Stimulated activated CD4-positive, alpha-beta T cell treated with anti-CD3 and anti-CD28 coated beads, TNF-alpha, amount 100 ng/mL, for 48 hours (primary cell): ENCODE measurements around the gene PGAP6.
"Not testable (repeated sequence)": the region's sequence is repeated elsewhere in the genome, so short reads cannot be mapped to it uniquely, and the experiment has no call there.

Experiments
- DNase-seq, 3 donors: peaks; one replicate each; pipeline ENCODE4 v3.0.0-alpha.2; 2020; ENCODE audit warnings: low read depth in 3 of 3

Gene PGAP6

DNA sequence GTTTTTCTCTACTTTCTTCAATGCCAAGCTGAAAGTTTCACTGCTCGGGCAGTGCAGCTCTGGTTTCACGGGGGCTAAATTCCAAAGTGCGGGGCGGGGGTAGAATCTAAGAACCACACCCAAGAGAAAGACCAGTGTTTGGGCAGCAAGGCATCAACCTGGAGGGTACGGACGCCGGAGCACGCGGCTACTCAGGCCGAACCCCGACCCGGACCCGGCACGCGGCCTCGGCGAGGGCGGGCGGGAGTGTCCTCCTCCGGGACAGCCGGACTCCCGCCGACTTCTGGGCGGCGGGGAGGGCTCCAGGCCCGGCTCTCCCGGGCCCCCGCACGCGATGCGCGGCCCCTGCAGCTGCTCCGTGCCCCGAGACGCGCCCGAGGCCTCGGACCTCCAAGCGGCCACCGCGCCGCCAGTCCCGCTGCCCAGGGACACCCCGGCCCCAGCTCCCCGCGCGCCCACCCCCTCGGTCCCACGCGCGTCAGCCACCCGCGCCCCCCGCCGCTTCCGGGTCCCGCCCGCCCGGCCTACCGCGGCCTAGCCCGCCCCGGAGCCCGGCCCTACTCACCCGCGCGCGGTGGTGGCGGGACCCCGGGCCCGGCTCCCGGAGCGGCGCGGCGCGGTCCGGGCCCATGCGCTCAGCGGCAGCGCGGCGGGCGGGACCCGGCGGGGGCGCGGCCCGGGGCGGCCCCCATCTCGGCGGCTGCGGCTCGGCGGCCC, 29.8 kb downstream of the PGAP6 start:
- DNase-seq: no peak

DNA sequence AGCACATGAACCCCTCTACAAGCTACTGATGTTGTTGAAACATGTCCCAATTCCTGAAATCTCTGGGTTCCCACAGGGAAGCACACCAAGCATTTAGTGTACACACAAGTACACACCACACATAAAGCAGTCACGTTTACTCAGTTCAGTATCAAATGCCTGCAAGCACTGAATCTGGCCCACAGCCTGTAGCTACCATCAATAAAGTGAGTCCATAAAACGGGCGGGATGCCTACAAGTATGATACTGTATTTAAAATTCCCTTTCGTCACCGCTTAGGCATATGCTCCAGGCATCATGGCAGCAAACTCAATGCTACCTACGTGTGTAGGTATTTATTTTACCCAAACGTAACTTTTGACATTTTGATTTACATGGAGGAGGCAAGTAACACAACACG, 31.6 kb downstream of the PGAP6 start:
- no peak for DNase-seq

DNA sequence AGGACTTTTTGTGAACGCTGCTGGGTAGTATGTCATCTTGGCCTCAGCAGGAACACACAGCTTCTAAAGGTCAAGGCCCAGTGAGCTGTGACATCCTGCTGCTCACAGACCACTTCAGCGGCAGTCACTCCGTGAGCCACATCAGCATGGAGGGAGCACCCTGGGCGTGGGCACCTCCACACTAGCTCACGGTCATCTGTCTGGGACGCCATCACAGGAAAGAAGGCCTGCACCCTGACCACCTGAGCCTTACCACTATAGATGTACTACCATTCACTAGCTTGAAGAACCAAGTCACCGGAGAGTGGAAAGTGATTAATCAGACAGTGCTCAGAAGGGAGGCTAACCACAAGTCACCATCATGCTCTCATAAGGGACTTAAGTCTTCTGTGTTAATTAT, 32.6 kb downstream of the PGAP6 start:
- no peak for DNase-seq

DNA sequence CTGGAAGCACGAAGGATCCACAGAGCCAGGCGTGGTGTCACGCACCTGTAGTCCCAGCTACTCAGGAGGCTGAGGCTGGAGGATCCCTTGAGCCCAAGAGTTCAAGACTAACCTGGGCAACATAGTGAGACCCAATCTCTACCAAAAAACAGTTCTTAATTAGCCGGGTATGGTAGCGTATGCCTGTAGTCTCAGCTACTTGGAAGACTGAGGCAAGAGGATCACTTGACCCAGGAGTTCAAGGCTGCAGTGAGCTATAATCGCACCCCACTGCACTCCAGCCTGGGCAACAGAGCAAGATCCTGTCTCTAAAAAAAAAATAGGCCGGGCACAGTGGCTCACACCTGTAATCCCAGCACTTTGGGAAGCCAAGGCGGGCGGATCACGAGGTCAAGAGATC, 33.3 kb downstream of the PGAP6 start:
- DNase-seq: not testable (repeated sequence)

DNA sequence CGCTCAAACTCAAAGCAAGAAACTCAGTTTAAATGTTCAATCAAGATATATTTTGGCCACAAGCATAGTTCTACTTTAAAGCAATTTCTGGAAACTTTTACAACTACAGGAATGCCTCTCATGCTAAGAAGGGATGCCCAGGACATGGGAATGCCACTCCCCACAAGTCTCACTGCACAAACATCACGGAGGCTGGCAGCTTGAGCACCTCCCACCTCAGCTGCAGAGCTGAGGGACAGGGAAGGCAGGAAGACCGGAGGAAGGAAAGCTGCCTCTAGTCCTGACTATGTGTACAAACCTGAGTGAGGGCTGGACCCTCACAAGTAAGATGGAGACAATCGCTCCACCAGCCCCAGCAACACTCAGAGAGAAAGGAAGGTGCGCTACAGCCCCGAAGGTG, 34.6 kb downstream of the PGAP6 start:
- no peak for DNase-seq

DNA sequence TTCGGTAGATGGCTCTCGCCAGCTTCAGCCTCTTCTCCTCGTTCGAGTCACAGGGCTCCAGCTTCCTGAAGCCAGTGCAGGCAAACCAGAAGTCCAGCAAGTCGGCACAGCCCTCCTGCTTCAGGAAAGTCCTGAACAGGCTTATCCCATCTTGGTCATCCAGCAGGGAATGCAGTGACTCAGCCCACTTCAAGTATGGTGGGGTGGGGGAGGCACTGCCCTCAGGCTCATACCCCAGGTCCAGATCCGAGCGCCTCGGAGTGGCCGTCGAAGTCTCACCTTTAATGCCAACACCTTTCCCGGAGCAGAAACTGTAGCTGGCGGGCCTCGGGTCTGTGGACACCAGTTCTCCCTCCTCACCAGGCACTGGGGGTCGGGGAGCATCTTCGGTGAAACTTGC, 35.2 kb downstream of the PGAP6 start:
- DNase-seq: no peak

DNA sequence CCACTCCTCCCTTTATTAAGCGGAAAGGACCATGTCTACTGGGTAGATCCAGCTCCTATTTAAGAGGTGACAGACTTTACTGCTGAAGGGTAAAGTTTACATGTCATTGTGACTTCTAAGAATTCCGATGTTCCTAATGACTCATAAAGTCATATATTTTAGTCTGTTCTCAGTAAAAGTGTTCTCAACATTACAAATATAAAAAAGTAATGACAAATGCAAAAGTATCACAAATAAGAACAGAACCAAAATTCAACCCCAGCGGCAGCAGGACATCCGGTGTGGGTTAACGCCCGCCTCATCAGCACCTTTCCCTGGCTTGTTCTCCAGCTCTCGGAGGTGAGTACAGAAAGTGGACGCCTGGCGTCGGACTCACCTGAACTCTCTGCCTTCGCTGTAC, 36.0 kb downstream of the PGAP6 start:
- DNase-seq: no peak

DNA sequence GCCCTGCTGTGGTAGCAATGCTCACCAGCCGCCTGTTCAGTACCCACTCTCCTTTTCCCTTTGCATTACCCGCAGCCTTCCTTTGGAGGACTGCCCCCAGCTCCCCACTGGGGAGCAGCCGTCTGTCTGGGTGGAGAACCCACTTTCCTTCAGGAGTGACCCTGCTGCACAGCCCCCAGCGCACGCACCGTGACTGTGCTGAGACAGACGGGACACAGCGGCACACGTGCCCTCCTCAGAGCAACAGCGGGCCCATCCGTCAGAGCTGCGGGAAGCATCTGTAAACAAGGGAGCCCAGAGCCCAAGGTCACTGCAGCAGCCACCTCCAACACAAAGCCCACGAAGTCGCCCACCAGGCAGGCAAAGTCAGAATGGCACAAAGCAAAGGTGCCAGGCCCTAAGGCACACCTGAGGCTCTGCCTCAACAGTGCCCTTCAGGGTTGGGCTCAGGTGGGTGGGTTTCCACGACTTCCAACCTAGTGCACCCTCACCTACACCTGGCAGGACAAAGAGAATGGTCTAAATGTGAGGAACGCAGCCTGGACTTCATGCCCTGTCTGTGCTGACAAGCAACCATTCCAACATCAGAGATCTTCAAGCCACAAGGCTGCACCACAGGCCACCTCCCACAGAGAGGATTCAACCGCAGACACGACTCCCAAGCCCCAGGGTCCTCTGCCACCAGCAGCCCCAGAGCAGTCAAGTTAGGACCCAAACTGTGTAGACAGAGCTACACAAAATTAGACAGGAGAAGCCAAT, 39.1 kb downstream of the PGAP6 start:
- no peak for DNase-seq

DNA sequence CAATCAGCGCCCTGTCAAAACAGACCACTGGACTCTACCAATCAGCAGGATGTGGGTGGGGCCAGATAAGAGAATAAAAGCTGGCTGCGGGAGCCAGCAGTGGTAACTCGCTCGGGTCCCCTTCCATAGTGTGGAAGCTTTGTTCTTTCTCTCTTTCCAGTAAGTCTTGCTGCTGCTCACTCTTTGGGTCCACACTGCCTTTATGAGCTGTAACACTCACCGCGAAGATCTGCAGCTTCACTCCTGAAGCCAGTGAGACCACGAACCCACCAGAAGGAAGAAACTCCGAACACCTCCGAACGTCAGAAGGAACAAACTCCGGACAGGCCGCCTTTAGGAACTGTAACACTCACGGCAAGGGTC, 39.8 kb downstream of the PGAP6 start:
- not testable (repeated sequence) for DNase-seq

DNA sequence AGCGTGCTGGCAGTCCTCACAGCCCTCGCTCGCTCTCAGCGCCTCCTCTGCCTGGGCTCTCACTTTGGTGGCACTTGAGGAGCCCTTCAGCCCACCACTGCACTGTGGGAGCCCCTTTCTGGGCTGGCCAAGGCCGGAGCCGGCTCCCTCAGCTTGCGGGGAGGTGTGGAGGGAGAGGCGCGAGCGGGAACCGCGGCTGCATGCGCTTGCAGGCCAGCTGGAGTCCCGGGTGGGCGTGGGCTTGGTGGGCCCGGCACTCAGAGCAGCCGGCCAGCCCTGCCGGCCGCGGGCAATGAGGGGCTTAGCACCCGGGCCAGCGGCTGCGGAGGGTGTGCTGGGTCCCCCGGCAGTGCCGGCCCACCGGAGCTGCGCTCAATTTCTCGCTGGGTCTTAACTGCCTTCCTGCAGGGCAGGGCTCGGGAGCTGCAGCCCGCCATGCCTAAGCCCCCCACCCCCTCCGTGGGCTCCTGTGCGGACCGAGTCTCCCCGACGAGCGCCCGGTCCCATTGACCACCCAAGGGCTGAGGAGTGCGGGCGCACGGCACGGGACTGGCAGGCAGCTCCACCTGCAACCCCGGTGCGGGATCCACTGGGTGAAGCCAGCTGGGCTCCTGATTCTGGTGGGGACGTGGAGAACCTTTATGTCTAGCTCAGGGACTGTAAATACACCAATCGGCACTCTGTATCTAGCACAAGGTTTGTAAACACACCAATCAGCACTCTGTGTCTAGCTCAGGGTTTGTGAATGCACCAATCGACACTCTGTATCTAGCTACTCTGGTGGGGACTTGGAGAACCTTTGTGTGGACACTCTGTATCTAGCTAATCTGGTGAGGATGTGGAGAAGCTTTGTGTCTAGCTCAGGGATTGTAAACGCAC, 40.4 kb downstream of the PGAP6 start:
- DNase-seq: not testable (repeated sequence)

DNA sequence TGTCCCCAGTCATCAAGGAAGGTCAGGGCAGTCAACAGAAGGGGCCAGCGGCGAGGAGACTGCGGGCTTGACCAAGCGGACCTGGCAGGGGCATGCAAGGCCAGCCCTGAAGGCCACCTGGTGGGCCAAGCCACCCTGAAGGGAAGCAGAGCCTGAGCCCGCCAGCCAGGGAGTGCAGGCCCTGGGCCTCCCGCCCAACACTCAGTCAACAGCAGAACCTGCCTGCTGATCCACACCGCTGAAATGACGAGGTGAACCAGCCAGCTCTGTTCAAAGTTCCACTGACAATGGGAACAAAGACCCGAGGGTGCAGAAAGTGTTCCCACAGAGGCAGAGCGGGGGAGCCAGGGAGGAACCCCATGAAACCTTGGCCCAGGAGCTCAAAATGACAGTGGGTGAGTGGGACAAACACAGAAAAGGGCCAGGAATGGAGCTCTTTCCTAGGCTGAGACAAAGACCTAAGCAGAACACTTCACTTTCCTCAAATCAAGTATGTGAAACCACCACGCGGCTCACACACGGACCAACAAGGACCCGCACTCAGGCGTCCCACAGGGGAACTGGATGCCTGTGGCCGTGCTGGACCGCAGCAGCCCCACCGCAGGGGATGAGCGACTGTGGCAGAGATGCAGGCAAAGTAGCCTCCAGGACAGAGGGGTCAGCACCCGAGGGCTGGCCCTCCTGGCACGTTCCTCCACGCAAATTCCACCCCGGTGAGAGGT, 41.2 kb downstream of the PGAP6 start:
- no peak for DNase-seq

DNA sequence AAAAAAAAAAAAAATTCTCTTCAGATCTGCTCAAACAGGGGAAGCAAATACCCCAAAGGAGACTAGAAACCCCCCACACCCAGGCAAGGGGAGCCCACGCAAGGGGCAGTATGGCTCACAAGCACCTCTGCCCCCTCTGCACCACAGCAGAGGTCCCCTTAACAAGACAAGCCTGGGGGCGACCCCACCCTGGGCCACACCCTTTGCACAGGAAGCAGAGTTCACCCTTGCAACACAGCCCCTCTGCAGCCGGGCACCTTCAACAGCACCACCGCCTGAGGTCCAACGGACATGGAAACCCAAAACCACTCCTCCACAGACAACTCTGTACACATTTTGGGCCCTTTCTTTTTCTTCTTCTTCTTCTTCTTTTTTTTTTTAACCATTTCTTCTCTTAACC, 42.1 kb downstream of the PGAP6 start:
- DNase-seq: no peak

DNA sequence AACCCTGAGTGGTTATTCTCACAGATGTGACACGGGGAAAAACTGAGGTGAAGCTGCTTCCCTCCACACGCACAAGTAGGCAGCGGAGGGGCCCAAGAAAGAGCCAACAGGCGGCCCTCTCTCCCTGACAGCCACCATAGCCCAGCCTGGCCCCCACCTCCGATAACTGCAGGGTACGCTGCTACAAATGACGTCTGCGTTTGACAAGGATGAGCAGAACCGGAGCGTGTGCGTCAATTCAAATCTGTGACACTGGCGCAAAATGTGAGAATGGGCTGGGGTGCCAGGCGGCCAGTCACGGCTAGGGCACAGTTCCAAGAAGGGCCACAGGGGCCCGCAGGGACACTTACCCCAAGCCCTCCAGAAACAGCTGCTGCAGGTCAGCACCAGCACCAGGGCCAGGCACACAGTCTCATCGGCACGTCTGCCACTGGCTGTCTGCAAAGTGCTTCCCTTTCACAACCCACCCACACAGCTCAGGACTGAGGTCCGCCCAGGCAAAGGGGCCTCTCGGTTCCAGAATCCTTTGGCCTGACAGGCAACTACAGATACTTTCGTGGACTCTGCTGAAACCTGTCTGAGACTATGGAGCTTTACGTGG, 43.7 kb downstream of the PGAP6 start:
- DNase-seq: no peak

DNA sequence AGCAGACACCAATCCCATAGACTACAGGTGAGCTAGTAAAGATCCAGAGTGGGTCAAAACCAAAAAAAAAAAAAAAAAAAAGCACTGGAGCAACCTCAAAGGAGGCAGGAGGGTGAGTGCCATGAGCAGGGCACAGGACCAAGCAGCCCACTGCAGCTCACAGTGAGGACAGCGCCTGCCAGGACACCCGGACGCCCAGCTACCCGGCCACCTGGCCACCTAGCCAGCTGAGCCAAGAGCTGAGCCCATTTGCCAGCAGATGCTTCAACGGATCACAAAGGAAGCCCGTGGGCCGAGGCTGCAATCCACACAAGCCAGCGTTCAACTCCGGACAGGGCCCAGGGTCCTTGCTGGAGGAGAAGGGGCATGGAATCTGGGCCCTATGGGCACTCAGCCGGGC, 44.3 kb downstream of the PGAP6 start:
- no peak for DNase-seq

DNA sequence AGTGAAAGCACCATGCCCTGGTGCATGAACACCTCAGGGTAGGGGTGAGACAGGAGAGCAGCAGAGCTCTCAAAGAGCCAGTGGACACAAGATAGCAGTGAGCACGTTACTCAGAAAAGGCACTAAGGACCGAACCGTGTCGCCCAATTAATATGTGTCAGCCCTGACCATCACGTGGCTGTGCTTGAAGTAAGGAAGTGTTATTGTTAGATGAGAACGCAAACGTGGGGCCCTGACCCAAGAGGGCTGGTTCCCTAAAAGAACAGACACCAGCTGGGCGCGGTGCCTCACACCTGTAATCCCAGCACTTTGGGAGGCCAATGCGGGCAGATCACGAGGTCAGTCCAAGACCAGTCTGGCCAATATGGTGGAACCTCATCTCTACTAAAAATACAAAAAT, 45.5 kb downstream of the PGAP6 start:
- DNase-seq: no peak

DNA sequence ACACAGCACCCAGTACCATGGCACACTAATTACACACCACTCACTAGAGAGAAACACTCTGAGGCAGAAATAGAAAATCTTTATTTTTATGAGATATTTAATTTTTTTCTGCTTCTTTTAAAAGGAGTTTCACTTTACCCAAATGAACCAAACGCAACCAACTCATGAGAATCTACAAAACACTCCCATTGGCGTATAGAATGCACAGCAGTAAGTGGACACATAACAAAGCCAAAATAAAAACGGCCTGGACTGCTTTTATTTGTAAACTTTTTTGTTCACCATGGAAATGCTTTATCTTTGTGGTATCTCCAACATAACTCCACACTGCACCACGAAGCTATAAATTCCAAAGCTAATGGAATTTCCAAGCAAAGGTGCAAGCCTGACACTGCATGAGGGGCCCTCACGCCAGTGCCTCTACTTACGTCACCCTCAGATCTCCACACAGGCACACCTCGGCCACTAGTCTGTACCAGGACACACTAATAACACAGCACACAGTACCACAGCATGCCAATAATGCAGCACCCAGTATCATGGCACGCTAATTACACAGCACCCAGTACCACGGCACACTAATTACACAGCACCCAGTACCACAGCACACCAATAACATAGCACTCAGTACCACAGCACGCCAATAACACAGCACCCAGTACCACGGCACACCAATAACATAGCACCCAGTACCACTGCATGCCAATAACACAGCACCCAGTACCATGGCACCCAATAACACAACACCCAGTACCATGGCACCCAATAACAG, 46.7 kb downstream of the PGAP6 start:
- DNase-seq: not testable (repeated sequence)

DNA sequence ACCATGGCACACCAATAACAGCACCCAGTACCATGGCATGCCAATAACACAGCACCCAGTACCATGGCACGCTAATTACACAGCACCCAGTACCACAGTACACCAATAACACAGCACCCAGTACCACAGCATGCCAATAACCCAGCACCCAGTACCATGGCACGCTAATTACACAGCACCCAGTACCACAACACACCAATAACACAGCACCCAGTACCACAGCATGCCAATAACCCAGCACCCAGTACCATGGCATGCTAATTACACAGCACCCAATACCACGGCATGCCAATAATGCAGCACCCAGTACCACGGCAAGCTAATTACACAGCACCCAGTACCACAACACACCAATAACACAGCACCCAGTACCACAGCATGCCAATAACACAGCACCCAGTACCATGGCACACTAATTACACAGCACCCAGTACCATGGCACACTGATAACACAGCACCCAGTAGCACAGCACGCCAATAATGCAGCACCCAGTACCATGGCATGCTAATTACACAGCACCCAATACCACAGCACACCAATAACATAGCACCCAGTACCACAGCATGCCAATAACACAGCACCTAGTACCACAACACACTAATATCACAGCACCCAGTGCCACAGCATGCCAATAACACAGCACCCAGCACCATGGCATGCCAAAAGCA, 47.5 kb downstream of the PGAP6 start:
- not testable (repeated sequence) for DNase-seq

DNA sequence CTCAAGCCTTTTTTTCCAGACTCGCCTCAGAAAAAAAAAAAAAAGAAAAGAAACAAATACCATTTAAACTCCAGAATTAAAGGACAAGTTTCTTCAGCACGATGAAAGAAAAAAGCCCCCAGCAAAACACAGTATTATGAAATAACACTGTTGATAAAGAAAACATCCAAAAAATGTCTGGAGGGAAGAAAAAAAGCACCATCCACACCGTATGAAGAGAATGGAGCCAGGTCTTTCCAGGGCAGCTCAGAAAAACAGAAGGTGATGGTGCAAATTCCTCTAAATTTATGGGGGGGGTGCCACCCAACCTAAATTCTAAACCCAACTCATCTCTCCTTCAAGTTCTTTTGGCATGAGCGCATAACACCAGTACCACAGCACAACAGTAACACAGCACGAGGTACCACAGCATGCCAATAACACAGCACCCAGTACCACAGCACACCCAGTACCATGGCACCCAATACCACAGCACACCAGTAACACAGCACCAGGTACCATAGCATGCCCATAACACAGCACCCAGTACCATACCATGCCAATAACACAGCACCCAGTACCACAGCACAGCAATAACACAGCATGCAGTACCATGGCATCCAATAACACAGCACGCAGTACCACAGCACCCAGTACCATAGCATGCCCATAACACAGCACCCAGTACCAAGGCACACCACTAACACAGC, 48.2 kb downstream of the PGAP6 start:
- DNase-seq: no peak

DNA sequence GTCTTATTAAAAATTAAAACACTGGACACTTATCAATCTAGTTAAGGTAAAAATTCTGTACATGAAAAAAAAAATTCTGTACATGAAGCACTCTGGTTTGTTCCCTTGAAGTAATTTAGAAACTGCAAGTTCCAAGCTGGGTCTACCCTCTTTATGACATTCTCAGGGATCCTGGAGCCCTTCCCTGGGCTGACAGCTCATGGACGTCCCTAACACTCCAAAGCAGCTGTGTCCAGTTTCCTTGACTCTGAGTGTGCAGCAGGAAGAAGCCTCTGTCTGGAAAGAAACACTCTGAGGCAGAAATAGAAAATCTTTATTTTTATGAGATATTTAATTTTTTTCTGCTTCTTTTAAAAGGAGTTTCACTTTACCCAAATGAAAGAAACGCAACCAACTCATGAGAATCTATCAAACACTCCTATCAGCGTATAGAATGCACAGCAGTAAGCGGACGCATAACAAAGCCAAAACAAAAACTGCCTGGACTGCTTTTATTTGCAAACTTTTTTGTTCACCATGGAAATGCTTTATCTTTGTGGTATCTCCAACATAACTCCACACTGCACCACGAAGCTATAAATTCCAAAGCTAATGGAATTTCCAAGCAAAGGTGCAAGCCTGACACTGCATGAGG, 50.5 kb downstream of the PGAP6 start:
- not testable (repeated sequence) for DNase-seq
